GM18951 (cell line): ENCODE measurements around the gene TSR2.

Experiments used
- POLR2A ChIP-seq: IDR thresholded peaks from 4 replicates; pipeline ENCODE4 v1.6.1; 2011; ENCODE audit warnings: mild to moderate bottlenecking; ENCODE audit not compliant: insufficient read length, insufficient read depth; ENCODE audit errors: extremely low read depth
- in situ Hi-C: fragments of 300-500 bp; cut with MboI; formaldehyde crosslinking; loops from one replicate; pipeline ENCODE4 v1.12.0; 2022; ENCODE audit warnings: low sequenced_read_pairs, mixed read lengths, inconsistent platforms; ENCODE audit not compliant: unreplicated experiment

TSR2 gene

DNA sequence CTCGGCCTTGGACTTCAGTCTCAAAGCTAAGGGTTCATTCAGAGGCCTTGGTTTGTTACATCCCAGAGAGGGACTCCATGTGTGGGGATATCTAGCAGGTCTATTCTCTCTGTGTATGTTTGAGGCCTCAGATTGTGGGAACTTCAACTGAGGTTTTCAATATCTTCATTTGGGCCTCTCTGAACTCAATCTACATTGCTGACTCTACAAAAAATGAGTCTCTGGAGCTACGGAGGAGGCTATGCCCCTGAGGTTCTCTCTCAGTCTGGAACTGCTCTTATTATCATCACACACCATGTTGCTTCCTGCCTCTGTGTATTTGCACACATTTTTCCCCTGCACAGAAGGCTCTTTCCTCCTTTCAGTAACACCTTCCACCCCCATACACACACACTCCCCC, 5.1 kb upstream of the TSR2 start:
- in situ Hi-C loops, result no loop called here
- TF ChIP-seq POLR2A, result no peak

DNA sequence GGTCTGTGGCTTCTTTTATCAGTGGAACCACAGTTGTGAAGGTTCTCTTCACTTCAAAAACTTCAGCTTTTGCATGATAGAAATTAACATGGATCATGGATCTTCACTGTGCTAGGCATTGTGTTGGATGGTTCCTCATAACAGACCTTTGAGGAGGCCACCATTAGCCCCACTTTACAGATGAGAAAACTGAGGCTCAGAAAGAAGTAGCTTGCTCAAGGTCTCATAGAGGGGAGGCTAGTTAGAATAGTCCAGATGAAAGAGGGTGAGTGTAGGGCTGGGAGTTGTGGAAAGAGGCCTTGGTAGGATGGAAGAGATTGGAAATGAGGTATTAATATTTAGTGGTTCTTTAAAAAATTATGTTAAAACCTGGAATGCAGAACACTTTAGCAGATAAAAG, 2.6 kb downstream of the TSR2 start:
- in situ Hi-C loops, result no loop called here
- no peak for TF ChIP-seq POLR2A

DNA sequence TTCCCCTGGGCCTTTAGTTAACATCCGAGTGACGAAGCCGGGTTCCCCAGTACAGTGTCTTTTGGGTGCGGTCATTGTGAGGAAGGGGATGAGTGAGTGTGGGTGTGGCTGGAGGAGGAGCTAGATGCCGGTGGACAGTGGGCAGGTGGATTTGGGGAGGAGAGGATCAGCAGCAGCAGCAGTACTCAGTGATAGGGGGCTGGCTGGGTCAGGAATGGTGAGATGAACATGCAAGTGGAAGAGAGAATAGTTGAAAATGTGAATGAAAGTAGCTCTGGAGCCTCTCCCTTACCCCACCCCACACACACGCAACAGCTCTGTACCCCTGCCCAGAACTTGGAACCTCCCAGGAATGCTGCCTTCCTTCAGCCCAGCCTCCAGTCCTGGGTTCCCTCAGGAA, 4.5 kb downstream of the TSR2 start:
- in situ Hi-C loops, result no loop called here
- TF ChIP-seq POLR2A, result no peak

DNA sequence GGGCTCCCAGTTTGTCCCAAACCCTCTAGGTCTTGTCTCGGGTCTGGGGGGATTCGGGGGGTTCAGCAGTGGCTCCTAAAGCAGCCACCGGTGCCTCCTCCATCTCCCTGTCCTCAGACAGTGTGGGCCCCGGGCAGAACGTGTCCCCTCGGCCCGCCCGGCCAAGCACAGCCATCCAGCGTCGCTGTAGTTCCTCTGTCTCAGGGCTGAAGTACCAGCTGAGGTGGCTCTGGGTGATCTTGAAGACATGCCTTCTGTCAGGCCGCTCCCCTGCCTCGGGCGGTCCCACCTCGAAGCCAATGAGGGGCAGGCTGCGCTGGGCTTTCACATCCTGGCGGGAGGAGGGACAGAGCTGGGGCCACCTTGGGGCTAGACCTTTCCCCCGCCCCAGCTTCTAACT, 5.9 kb downstream of the TSR2 start:
- in situ Hi-C loops, result no loop called here
- TF ChIP-seq POLR2A, result no peak

DNA sequence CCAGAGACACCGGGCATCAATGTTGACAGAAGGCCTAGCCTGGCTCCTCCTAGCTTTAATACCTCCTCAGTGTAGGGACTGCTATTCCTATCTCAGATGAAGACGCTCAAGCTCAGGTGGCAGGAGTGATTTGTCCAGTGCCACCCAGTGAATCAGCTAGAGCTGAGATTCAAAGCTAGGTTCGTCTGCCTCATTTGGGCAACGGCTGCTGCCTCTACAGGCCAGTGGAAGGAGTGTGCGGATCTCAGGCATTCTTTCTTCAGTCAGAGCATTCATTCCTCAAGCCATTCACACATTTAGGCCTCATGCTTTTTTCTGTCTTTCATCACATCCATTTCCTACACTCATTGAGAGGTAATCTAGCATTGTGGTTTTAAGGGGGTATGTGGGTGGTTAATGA, 7.3 kb downstream of the TSR2 start:
- in situ Hi-C loops, result no loop called here

DNA sequence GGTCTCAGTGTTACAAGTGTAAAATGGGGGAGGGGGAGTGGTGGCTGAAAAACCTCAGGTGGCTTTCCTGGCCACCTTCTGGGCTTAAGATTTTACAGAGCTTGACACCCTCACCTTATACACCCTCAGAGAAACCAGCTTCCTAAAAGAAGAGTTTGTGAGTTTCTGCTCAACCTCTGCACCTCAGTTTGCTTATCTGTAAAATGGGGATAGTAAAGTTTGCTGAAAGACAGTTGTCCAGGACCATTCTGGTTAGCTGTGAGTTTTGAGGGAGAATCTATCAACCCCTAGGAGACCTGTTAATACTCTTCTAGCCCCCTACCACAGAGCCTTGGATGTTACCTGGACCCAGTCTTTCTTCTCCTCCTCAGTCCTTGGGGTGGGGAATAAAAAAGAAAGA, 9.7 kb downstream of the TSR2 start:
- no peak for TF ChIP-seq POLR2A
- in situ Hi-C loops, result no loop called here

More for the DNA sequence above, 7.3 kb downstream of the TSR2 start:
- TF ChIP-seq POLR2A, result no peak

DNA sequence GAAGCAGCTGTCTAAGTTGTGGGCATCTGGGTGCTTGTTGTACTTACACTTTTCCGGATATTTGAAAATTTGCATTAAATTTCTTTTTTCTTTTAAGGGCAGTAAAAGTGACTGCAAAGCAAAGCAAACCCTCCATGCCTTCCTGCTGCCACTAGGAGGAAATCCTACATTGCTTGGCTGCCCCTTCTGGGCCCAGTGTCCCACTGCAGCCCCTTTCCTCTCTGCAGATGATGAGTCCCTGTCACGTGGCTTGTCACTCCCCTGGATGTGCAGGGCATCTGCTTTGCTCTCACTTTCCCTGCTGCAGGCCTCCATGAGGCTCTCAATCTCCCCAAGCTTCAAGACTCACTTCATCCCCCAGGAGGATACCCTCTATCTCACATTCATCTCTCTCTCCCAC, 12.7 kb downstream of the TSR2 start:
- no peak for TF ChIP-seq POLR2A
- in situ Hi-C loops, result no loop called here

DNA sequence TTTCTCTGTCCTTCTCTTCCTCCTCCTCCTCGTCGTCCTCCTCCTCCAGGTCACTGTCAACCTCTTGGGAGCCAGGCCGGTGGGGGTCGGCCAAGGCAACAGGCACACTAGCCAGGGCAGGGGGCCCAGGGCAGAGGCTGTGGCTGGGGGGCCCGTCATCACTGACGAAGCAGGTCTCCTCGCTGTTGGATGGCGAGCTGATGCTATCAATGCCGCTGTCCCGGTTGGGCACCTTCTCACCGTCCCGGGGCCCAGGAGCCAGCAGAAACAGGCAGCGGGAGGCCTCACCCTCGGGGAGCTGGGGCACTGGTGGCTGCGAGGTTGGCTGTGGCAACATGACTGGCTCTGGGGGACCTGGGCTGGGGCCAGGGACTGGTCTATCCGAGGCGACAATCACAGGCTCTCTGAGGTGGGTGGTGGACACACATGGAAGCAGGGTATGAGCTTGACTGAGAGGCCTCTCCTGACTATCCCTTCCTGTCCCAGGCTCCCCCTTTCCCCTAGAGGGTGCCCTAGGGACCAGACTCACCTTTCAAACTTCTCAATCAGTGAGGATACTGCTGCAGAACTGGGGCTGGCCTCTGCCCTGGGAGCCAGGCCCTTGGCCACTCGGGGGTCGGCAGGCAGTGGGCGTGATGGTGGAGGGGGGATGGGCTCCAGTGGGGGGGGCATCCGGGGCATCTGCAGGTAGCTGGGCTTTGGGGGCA, 30.0 kb downstream of the TSR2 start:
- in situ Hi-C loops, result no loop called here
- TF ChIP-seq POLR2A, result no peak

DNA sequence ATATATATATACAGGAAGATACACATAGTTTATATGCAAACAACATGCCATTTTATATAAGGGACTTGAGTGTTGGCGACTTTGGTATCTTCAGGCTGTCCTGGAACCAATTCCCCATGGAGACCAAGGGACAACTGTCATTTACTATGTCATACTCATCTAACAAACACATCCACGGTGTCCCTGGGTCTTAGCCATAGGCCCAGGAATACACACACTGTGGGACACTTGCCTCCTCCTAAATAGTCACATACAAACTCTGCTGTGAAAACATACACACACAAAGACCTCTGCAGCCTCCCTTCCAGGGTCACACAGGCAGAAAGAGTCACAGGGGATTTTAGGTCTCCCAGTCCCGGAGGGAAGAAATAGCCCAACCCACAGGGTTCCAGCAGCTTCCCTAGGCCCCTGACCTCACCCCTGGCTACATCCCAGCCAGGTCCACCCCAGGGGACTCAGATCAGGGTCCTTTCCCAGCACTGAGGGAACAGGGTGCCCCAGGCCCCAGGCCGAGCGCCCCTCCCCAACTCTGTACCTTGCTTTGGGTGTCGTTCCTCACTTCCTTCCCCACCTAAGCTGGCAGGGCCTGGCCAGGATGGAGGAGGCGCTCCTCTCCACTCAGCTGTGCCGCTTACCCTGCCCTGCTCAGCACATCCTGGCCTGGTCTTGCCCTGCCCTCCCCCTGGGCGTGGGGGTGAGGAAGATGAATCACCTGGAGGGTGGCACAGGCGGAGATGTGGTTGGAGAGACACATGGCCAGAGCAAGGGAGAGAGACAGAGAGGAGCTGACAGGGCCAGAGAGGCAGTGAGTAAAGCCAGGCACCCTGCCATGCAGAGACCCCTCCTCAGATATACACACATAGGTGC, 34.0 kb downstream of the TSR2 start:
- in situ Hi-C loops, result no loop called here
- no peak for TF ChIP-seq POLR2A

DNA sequence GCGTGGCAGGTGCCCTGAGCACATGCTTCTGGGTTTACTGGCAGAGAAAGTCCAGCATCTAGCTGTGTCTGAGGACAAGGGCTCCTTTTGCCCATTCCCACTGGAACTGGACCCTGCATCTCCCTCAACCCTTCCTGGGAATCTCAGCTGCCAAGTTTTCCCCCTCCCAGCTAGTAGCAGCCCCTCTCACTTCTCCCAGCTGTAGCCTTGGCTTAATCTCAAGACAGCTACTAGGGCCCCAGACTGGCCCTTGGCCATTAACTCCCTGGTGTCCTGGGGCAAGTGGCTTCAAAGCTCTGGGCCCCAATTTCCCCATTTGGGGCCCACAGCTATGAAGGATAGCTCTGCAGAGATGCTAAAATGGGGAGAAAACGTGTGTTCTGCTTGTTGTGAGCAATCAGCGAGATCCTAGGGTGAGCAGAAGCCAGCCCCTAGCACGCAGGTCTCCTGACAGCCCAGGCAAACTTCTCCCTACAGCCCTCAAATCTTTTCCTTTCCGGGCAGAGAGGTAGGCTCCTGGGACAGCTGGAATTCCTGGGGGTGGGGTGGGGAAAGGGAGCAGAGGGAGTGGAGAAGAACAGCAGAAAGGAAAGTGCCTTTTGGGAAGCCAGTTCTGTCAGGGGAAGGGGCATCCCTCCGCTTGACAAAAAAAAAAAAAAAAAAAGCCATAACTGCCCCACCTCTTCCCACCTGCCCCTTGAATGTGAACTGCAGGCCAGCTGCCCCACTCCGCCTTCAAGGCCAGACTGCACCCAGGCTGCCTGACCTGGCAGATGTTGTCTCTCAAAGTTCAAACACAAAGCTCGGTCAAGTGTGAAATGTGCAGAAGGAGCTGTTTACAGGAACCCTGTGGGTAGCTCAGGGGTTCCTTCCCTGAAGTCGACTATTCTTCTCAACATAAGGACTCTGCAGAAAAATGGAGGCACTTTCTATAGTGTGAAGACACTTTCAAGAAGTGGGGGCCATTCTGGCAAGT, 39.2 kb downstream of the TSR2 start:
- in situ Hi-C loops, result no loop called here

DNA sequence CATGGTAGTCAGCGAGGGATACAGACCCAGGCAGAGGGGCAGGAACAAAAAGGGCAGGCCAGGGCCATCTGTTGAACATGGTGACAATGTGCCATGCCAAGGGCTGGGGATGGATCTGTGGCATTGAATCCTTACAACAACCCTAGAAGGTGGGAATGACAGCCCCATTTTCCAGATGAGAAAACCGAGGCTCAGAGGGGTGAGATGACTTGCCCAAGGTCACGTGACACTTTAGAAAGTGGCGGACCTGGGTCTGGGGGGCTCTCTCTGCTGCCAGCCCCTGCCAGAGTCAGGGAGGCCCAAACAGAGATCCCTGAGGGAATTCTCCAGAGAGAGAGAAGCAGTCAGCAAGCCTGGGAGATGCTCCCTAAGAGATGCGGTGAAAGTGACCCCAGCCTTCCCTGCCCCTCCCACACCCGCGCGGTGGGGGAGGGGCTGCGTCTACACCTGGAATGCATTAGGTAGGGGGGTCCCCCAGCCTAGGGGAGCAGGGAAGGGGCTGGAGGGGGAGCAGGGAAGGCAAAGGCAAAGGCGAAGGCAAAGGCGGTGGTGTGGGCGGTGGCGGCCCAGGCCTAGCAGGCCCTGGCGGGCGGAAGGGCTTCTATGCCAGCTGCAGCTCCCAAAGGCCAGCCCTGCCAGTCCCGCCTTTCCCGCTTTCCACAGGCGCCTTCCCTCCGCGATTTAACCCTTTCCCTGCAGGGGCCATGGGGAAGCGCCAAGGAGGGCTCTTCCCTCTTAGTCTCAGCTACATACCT, 42.8 kb downstream of the TSR2 start:
- in situ Hi-C loops, result no loop called here
- TF ChIP-seq POLR2A, result no peak

More for the DNA sequence above, 39.2 kb downstream of the TSR2 start:
- no peak for TF ChIP-seq POLR2A

DNA sequence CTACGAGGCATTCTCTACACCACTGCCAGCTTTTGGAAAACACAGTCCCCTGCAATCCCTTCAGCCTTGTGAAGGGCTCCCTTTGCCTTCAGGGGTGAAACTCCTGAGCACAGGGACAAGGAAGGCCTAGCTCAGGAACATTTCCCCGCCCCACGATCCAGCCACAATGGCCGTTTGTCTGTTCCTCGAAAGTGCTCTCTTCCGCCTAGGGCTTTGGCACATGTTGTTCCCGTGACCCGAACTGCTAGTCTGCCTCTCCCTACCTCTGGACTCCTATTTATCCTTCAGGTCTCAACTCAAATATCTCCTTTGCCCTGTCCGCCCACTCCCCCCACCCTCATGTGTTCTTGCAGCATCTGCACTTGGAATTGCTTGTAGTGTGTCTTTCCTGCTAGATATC, 43.7 kb downstream of the TSR2 start:
- no peak for TF ChIP-seq POLR2A
- in situ Hi-C loops, result no loop called here
